ENCODE results near the gene MPST. TPM values are rescaled to one million over a fixed set of nuclear protein-coding genes. Genes with fewer than 3 reads are reported as not detected.
A peak's percentile ranks its signal among the peaks of the same experiment; 100 is the strongest.

The MPST gene
- total and polyA plus RNA-seq, 4 experiments from 2014 or later, result 3.7 to 7.4 (median 5.6) TPM

GRCh38 chr22:37022483-37023337 lies 3.2 kb downstream of the MPST start:
- no peaks in the 10 kb centered on the region for H3K9me3 ChIP-seq (ENCODE audit: control insufficient read depth in 1 of 2, low read length in 2 of 2)
- no peak overlapping the region for H3K4me3 ChIP-seq (ENCODE audit: low read length in 2 of 2)
- CTCF ChIA-PET (ENCODE audit: partially characterized antibody), result interaction anchor here (0.6 to 1.6 kb wide), 5 partner anchors 10 to 546 kb away, joined by 3 to 13 read pairs (median 4); no protein-coding TSS in a partner anchor
- POLR2A ChIA-PET (ENCODE audit: partially characterized antibody), result no interaction called here
- peaks cover 0 to 5% of the 10 kb centered on the region in 2 donors for H3K27me3 Mint-ChIP-seq
- peaks cover 4 to 24% (median 12%) of the 10 kb centered on the region in 4 donors for H3K4me1 Mint-ChIP-seq
- no peak overlapping the region for H3K27ac ChIP-seq (ENCODE audit: low read depth, low read length)
- intact Hi-C loops (cut with micrococcal nuclease), result no loop called here
- no peaks in the 10 kb centered on the region for H3K9me3 Mint-ChIP-seq
- H3K27ac Mint-ChIP-seq, result no peak overlapping the region
- no peaks in the 10 kb centered on the region for H3K36me3 ChIP-seq (ENCODE audit: insufficient read depth, low read length)
- DNase-seq, result no peak
- H3K36me3 Mint-ChIP-seq, result no peaks in the 10 kb centered on the region
- no peaks in the 10 kb centered on the region for H3K27me3 ChIP-seq (ENCODE audit: insufficient read depth, low read length)
- H3K4me1 ChIP-seq (ENCODE audit: insufficient read depth, low read length), result peaks cover 8% of the 10 kb centered on the region
- H3K4me3 Mint-ChIP-seq, result no peak overlapping the region

- peaks cover 3 to 18% (median 12%) of the 10 kb centered on the region in 4 donors for H3K4me1 Mint-ChIP-seq
- H3K27ac Mint-ChIP-seq, result no peak overlapping the region
- Histone ChIP-seq H3K9me3 (ENCODE audit: control insufficient read depth in 1 of 2, low read length in 2 of 2) (no peaks in the 10 kb centered on the region), H3K4me3 (ENCODE audit: low read length in 2 of 2) (no peak overlapping the region), H3K4me1 (ENCODE audit: insufficient read depth, low read length) (peaks cover 8% of the 10 kb centered on the region), H3K27me3 (ENCODE audit: insufficient read depth, low read length) (no peaks in the 10 kb centered on the region), H3K27ac (ENCODE audit: low read depth, low read length) (no peak overlapping the region), H3K36me3 (ENCODE audit: insufficient read depth, low read length) (no peaks in the 10 kb centered on the region)
- peaks cover 0 to 5% of the 10 kb centered on the region in 2 donors for H3K27me3 Mint-ChIP-seq
- no peaks in the 10 kb centered on the region for H3K36me3 Mint-ChIP-seq
- DNase-seq, result no peak
- no peak overlapping the region for H3K4me3 Mint-ChIP-seq
- intact Hi-C loops (cut with micrococcal nuclease), result no loop called here
- no peaks in the 10 kb centered on the region for H3K9me3 Mint-ChIP-seq
- POLR2A ChIA-PET (ENCODE audit: partially characterized antibody), result interaction anchor here (0.6 kb wide), 1 partner anchor 516 kb away, joined by 3 read pairs; no protein-coding TSS in a partner anchor
- CTCF ChIA-PET (ENCODE audit: partially characterized antibody), result interaction anchor here (0.6 to 0.7 kb wide), 2 partner anchors 186 to 545 kb away, joined by 3 read pairs; no protein-coding TSS in a partner anchor
These were observed 4.3 kb downstream of the MPST start for GRCh38 chr22:37023743-37024338.

GRCh38 chr22:37024339-37025157 lies 5.0 kb downstream of the MPST start:
- Mint-ChIP-seq H3K4me1 (peaks cover 3 to 18% (median 12%) of the 10 kb centered on the region in 4 donors), H3K27me3 (peaks cover 0 to 5% of the 10 kb centered on the region in 2 donors), H3K27ac (no peak overlapping the region), H3K4me3 (no peak overlapping the region), H3K9me3 (no peaks in the 10 kb centered on the region), H3K36me3 (no peaks in the 10 kb centered on the region)
- CTCF ChIA-PET (ENCODE audit: partially characterized antibody), result interaction anchor here (1.5 kb wide), 1 partner anchor 266 kb away, joined by 5 read pairs; no protein-coding TSS in a partner anchor
- Histone ChIP-seq H3K36me3 (ENCODE audit: insufficient read depth, low read length) (no peaks in the 10 kb centered on the region), H3K9me3 (ENCODE audit: control insufficient read depth in 1 of 2, low read length in 2 of 2) (no peaks in the 10 kb centered on the region), H3K27ac (ENCODE audit: low read depth, low read length) (no peak overlapping the region), H3K4me1 (ENCODE audit: insufficient read depth, low read length) (peaks cover 8% of the 10 kb centered on the region), H3K4me3 (ENCODE audit: low read length in 2 of 2) (no peak overlapping the region), H3K27me3 (ENCODE audit: insufficient read depth, low read length) (no peaks in the 10 kb centered on the region)
- no peak for DNase-seq
- intact Hi-C loops (cut with micrococcal nuclease), result no loop called here
- POLR2A ChIA-PET (ENCODE audit: partially characterized antibody), result no interaction called here

- Histone ChIP-seq H3K4me3 (ENCODE audit: low read length in 2 of 2) (no peak overlapping the region), H3K36me3 (ENCODE audit: insufficient read depth, low read length) (no peaks in the 10 kb centered on the region), H3K27me3 (ENCODE audit: insufficient read depth, low read length) (no peaks in the 10 kb centered on the region), H3K27ac (ENCODE audit: low read depth, low read length) (no peak overlapping the region), H3K4me1 (ENCODE audit: insufficient read depth, low read length) (no peaks in the 10 kb centered on the region), H3K9me3 (ENCODE audit: control insufficient read depth in 1 of 2, low read length in 2 of 2) (no peaks in the 10 kb centered on the region)
- no peaks in the 10 kb centered on the region for H3K36me3 Mint-ChIP-seq
- H3K4me3 Mint-ChIP-seq, result no peak overlapping the region
- peak overlapping the region in 1 of 7 donors; percentile 59 for H3K27ac Mint-ChIP-seq
- no peak for DNase-seq
- intact Hi-C loops (cut with micrococcal nuclease), result no loop called here
- ChIA-PET POLR2A (ENCODE audit: partially characterized antibody) (no interaction called here), CTCF (ENCODE audit: partially characterized antibody) (interaction anchor here (1.3 to 1.5 kb wide), 4 partner anchors 9 to 269 kb away, joined by 3 to 5 read pairs (median 4); a partner anchor contains a TSS)
- peaks cover 1 to 10% (median 4%) of the 10 kb centered on the region in 4 donors for H3K4me1 Mint-ChIP-seq
- peaks cover 0 to 5% of the 10 kb centered on the region in 2 donors for H3K27me3 Mint-ChIP-seq
- no peaks in the 10 kb centered on the region for H3K9me3 Mint-ChIP-seq
These were observed 6.0 kb downstream of the MPST start for GRCh38 chr22:37025500-37026070.

GRCh38 chr22:37026325-37026724 lies 6.8 kb downstream of the MPST start:
- intact Hi-C loops (cut with micrococcal nuclease), result no loop called here
- POLR2A ChIA-PET (ENCODE audit: partially characterized antibody), result no interaction called here
- no peaks in the 10 kb centered on the region for H3K9me3 ChIP-seq (ENCODE audit: control insufficient read depth in 1 of 2, low read length in 2 of 2)
- Mint-ChIP-seq H3K4me3 (no peak overlapping the region), H3K4me1 (peaks cover 1 to 9% (median 4%) of the 10 kb centered on the region in 4 donors), H3K36me3 (no peaks in the 10 kb centered on the region), H3K27ac (no peak overlapping the region), H3K27me3 (peaks cover 0 to 5% of the 10 kb centered on the region in 2 donors), H3K9me3 (no peaks in the 10 kb centered on the region)
- DNase-seq, result no peak
- CTCF ChIA-PET (ENCODE audit: partially characterized antibody), result interaction anchor here (1.3 to 1.5 kb wide), 3 partner anchors 10 to 269 kb away, joined by 3 to 4 read pairs (median 3); a partner anchor contains a TSS
- no peaks in the 10 kb centered on the region for H3K4me1 ChIP-seq (ENCODE audit: insufficient read depth, low read length)
- H3K27me3 ChIP-seq (ENCODE audit: insufficient read depth, low read length), result no peaks in the 10 kb centered on the region
- no peaks in the 10 kb centered on the region for H3K36me3 ChIP-seq (ENCODE audit: insufficient read depth, low read length)
- no peak overlapping the region for H3K27ac ChIP-seq (ENCODE audit: low read depth, low read length)
- no peak overlapping the region for H3K4me3 ChIP-seq (ENCODE audit: low read length in 2 of 2)

- Histone ChIP-seq H3K4me3 (ENCODE audit: low read length in 2 of 2) (no peak overlapping the region), H3K9me3 (ENCODE audit: control insufficient read depth in 1 of 2, low read length in 2 of 2) (no peaks in the 10 kb centered on the region), H3K4me1 (ENCODE audit: insufficient read depth, low read length) (no peaks in the 10 kb centered on the region), H3K27me3 (ENCODE audit: insufficient read depth, low read length) (no peaks in the 10 kb centered on the region), H3K36me3 (ENCODE audit: insufficient read depth, low read length) (no peaks in the 10 kb centered on the region), H3K27ac (ENCODE audit: low read depth, low read length) (no peak overlapping the region)
- Mint-ChIP-seq H3K36me3 (no peaks in the 10 kb centered on the region), H3K4me1 (peaks cover 0 to 1% (median 0%) of the 10 kb centered on the region in 4 donors), H3K27me3 (no peaks in the 10 kb centered on the region), H3K4me3 (no peak overlapping the region), H3K9me3 (peaks cover 0 to 2% (median 0%) of the 10 kb centered on the region in 8 donors), H3K27ac (no peak overlapping the region)
- DNase-seq, result no peak
- intact Hi-C loops (cut with micrococcal nuclease), result no loop called here
- ChIA-PET POLR2A (ENCODE audit: partially characterized antibody) (no interaction called here), CTCF (ENCODE audit: partially characterized antibody) (no interaction called here)
These were observed 8.0 kb downstream of the MPST start for GRCh38 chr22:37027556-37027955.
